WTC11 (cell line): Measurements from ENCODE around the gene COQ9. TPM values are rescaled to one million over a fixed set of nuclear protein-coding genes. Genes with fewer than 3 reads are reported as not detected.
"Not testable (repeated sequence)": the region's sequence is repeated elsewhere in the genome, so short reads cannot be mapped to it uniquely, and the experiment has no call there.

Experiments used
- ATAC-seq: fragments of 200-7000 bp; cut with Tn5 transposase; 2 replicates; pipeline ENCODE4 v1.10.0; 2021; ENCODE audit warnings: mild to moderate bottlenecking, moderate library complexity
- CTCF ChIA-PET: fragments of 300-600 bp; sonication (Branson Sonifier 250); formaldehyde crosslinking; loops from one replicate; lab custom pipeline; 2021; ENCODE audit warnings: antibody characterized with exemption; lab: Charles Lee
- POLR2A ChIA-PET: fragments of 350-600 bp; sonication (Branson Sonifier 250); formaldehyde crosslinking; loops from one replicate; lab custom pipeline; 2021; ENCODE audit warnings: antibody characterized with exemption; lab: Charles Lee
- DNase-seq: peaks from one replicate; pipeline ENCODE4 v3.0.0; 2021; ENCODE audit warnings: low spot score
- H3K27ac Mint-ChIP-seq: 2 replicates; pipeline ENCODE4 v1.8.0; 2021; ENCODE audit warnings: mixed read lengths
- H3K27me3 Mint-ChIP-seq: 2 replicates; pipeline ENCODE4 v1.8.0; 2021; ENCODE audit warnings: low read depth, mild to moderate bottlenecking, moderate library complexity, mixed read lengths
- H3K36me3 Mint-ChIP-seq: 2 replicates; pipeline ENCODE4 v1.8.0; 2021; ENCODE audit warnings: mixed read lengths
- H3K4me1 Mint-ChIP-seq: 2 replicates; pipeline ENCODE4 v1.8.0; 2022; ENCODE audit warnings: mixed read lengths
- H3K4me3 Mint-ChIP-seq: 2 replicates; pipeline ENCODE4 v1.8.0; 2021; ENCODE audit warnings: mild to moderate bottlenecking, moderate library complexity, mixed read lengths
- H3K9me3 Mint-ChIP-seq: 2 replicates; pipeline ENCODE4 v1.8.0; 2021; ENCODE audit warnings: mixed read lengths
- FOXJ3 ChIP-seq: sonication (generic); formaldehyde crosslinking; IDR thresholded peaks from 2 replicates; pipeline ENCODE4 v1.9.0; 2021; ENCODE audit warnings: missing genetic modification reagents, mild to moderate bottlenecking, borderline replicate concordance
- TP53 ChIP-seq: sonication (generic); formaldehyde crosslinking; IDR thresholded peaks from 2 replicates; pipeline ENCODE4 v1.8.1; 2023; ENCODE audit warnings: mild to moderate bottlenecking, missing genetic modification reagents
- ZNF416 ChIP-seq: fragments of 250-450 bp; sonication (Bioruptor Pico); IDR thresholded peaks from 2 replicates; pipeline ENCODE4 v1.9.0; 2021; ENCODE audit warnings: mild to moderate bottlenecking, inconsistent platforms
- total RNA-seq: library from RNA; stranded (reverse); gene quantifications from 3 replicates; pipeline ENCODE4 v1.2.3, GENCODE V29; 2021
- TF ChIP-seq, protein P1 (sequence below): sonication (generic); formaldehyde crosslinking; IDR thresholded peaks from 2 replicates; pipeline ENCODE4 v1.8.1; 2023; ENCODE audit warnings: mild to moderate bottlenecking, missing genetic modification reagents, borderline replicate concordance
- TF ChIP-seq, protein P2 (sequence below): sonication (generic); formaldehyde crosslinking; IDR thresholded peaks from 2 replicates; pipeline ENCODE4 v1.8.1; 2023; ENCODE audit warnings: mild to moderate bottlenecking, moderate library complexity, missing genetic modification reagents
- TF ChIP-seq, protein P3 (sequence below): sonication (generic); formaldehyde crosslinking; IDR thresholded peaks from 2 replicates; pipeline ENCODE4 v1.8.0; 2023; ENCODE audit warnings: missing genetic modification reagents
- TF ChIP-seq, protein P4 (sequence below): fragments of 250-450 bp; sonication (Bioruptor Pico); IDR thresholded peaks from 2 replicates; pipeline ENCODE4 v1.9.0; 2021; ENCODE audit warnings: mild to moderate bottlenecking
- TF ChIP-seq, protein P5 (sequence below): sonication (generic); formaldehyde crosslinking; IDR thresholded peaks from 2 replicates; pipeline ENCODE4 v1.8.1; 2023; ENCODE audit warnings: mild to moderate bottlenecking, missing genetic modification reagents, moderate library complexity
- TF ChIP-seq, protein P6 (sequence below): sonication (generic); formaldehyde crosslinking; IDR thresholded peaks from 2 replicates; pipeline ENCODE4 v1.8.0; 2022; ENCODE audit warnings: mild to moderate bottlenecking, missing genetic modification reagents
- TF ChIP-seq, protein P7 (sequence below): sonication (generic); formaldehyde crosslinking; IDR thresholded peaks from 2 replicates; pipeline ENCODE4 v1.8.1; 2022; ENCODE audit warnings: low read depth, missing genetic modification reagents, borderline replicate concordance

COQ9 gene
- total RNA-seq, 1 experiment from 2014 or later: 39.2 TPM

DNA sequence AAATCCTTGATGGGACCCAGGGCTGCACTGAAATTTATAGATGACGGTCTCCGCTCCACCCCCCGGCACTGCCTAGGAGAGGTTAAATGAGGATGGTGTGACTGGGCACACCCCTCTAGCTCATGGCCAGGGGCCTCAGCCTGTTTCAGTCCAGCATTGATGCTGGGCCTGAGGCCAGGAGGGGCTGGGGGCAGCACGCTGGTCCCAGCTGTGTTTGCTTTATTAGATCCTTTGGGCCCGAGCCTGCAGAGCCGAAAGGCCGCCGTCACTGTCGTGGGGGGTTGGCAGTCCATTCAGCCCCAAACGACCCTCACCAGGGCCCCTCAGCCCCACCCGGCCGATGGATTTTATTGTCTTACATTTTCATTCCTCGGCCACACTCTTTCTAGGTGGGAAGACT is 49.8 kb downstream of the COQ9 start (continued):
- TF ChIP-seq, protein P1, sequence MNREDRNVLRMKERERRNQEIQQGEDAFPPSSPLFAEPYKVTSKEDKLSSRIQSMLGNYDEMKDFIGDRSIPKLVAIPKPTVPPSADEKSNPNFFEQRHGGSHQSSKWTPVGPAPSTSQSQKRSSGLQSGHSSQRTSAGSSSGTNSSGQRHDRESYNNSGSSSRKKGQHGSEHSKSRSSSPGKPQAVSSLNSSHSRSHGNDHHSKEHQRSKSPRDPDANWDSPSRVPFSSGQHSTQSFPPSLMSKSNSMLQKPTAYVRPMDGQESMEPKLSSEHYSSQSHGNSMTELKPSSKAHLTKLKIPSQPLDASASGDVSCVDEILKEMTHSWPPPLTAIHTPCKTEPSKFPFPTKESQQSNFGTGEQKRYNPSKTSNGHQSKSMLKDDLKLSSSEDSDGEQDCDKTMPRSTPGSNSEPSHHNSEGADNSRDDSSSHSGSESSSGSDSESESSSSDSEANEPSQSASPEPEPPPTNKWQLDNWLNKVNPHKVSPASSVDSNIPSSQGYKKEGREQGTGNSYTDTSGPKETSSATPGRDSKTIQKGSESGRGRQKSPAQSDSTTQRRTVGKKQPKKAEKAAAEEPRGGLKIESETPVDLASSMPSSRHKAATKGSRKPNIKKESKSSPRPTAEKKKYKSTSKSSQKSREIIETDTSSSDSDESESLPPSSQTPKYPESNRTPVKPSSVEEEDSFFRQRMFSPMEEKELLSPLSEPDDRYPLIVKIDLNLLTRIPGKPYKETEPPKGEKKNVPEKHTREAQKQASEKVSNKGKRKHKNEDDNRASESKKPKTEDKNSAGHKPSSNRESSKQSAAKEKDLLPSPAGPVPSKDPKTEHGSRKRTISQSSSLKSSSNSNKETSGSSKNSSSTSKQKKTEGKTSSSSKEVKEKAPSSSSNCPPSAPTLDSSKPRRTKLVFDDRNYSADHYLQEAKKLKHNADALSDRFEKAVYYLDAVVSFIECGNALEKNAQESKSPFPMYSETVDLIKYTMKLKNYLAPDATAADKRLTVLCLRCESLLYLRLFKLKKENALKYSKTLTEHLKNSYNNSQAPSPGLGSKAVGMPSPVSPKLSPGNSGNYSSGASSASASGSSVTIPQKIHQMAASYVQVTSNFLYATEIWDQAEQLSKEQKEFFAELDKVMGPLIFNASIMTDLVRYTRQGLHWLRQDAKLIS (CRISPR knock-in tag): no peak
- TF ChIP-seq, protein P2, sequence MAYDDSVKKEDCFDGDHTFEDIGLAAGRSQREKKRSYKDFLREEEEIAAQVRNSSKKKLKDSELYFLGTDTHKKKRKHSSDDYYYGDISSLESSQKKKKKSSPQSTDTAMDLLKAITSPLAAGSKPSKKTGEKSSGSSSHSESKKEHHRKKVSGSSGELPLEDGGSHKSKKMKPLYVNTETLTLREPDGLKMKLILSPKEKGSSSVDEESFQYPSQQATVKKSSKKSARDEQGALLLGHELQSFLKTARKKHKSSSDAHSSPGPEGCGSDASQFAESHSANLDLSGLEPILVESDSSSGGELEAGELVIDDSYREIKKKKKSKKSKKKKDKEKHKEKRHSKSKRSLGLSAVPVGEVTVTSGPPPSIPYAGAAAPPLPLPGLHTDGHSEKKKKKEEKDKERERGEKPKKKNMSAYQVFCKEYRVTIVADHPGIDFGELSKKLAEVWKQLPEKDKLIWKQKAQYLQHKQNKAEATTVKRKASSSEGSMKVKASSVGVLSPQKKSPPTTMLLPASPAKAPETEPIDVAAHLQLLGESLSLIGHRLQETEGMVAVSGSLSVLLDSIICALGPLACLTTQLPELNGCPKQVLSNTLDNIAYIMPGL (CRISPR knock-in tag): no peak
- TF ChIP-seq, all 79 proteins: peak for 0

DNA sequence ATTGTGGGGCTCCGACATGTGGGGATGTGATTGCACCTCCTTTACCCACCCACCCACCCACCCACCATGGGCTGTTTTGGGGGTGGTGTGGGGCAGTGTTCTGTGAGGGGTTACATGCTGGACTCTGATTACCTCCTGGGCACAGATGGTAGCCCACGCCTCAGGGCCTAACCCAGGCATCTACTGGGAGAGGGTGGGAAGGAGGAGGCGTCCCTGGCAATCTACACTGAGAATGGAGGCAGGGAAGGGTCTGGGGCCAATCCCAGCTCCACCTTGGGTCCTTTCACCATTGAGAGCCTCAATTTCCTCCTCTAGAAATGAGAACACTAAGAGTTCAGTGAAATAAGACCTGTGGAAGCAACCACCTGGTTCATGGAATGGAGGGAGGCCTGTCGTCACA is 50.8 kb downstream of the COQ9 start:
- peaks cover 4% of the 10 kb centered on the region; the same call in 1 of the 2 replicates for H3K27me3 Mint-ChIP-seq
- ChIA-PET POLR2A (no interaction called here), CTCF (no interaction called here)
- no peak for DNase-seq
- TF ChIP-seq ZNF416 (CRISPR knock-in tag): no peak
- TF ChIP-seq, protein P3, sequence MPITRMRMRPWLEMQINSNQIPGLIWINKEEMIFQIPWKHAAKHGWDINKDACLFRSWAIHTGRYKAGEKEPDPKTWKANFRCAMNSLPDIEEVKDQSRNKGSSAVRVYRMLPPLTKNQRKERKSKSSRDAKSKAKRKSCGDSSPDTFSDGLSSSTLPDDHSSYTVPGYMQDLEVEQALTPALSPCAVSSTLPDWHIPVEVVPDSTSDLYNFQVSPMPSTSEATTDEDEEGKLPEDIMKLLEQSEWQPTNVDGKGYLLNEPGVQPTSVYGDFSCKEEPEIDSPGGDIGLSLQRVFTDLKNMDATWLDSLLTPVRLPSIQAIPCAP (CRISPR knock-in tag): no peak
- TF ChIP-seq, protein P4, sequence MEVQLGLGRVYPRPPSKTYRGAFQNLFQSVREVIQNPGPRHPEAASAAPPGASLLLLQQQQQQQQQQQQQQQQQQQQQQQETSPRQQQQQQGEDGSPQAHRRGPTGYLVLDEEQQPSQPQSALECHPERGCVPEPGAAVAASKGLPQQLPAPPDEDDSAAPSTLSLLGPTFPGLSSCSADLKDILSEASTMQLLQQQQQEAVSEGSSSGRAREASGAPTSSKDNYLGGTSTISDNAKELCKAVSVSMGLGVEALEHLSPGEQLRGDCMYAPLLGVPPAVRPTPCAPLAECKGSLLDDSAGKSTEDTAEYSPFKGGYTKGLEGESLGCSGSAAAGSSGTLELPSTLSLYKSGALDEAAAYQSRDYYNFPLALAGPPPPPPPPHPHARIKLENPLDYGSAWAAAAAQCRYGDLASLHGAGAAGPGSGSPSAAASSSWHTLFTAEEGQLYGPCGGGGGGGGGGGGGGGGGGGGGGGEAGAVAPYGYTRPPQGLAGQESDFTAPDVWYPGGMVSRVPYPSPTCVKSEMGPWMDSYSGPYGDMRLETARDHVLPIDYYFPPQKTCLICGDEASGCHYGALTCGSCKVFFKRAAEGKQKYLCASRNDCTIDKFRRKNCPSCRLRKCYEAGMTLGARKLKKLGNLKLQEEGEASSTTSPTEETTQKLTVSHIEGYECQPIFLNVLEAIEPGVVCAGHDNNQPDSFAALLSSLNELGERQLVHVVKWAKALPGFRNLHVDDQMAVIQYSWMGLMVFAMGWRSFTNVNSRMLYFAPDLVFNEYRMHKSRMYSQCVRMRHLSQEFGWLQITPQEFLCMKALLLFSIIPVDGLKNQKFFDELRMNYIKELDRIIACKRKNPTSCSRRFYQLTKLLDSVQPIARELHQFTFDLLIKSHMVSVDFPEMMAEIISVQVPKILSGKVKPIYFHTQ (CRISPR knock-in tag): no peak
- no peak for TF ChIP-seq TP53 (CRISPR knock-in tag)
- TF ChIP-seq, protein P5, sequence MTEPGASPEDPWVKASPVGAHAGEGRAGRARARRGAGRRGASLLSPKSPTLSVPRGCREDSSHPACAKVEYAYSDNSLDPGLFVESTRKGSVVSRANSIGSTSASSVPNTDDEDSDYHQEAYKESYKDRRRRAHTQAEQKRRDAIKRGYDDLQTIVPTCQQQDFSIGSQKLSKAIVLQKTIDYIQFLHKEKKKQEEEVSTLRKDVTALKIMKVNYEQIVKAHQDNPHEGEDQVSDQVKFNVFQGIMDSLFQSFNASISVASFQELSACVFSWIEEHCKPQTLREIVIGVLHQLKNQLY (CRISPR knock-in tag): no peak
- TF ChIP-seq, protein P6, sequence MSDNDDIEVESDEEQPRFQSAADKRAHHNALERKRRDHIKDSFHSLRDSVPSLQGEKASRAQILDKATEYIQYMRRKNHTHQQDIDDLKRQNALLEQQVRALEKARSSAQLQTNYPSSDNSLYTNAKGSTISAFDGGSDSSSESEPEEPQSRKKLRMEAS (CRISPR knock-in tag): no peak
- no peak for TF ChIP-seq FOXJ3
- TF ChIP-seq, protein P7, sequence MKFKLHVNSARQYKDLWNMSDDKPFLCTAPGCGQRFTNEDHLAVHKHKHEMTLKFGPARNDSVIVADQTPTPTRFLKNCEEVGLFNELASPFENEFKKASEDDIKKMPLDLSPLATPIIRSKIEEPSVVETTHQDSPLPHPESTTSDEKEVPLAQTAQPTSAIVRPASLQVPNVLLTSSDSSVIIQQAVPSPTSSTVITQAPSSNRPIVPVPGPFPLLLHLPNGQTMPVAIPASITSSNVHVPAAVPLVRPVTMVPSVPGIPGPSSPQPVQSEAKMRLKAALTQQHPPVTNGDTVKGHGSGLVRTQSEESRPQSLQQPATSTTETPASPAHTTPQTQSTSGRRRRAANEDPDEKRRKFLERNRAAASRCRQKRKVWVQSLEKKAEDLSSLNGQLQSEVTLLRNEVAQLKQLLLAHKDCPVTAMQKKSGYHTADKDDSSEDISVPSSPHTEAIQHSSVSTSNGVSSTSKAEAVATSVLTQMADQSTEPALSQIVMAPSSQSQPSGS (CRISPR knock-in tag): no peak
- no peaks in the 10 kb centered on the region for H3K9me3 Mint-ChIP-seq
- 0 out of 2 replicates have a peak, but pooled peaks cover 2% of the 10 kb centered on the region for H3K4me1 Mint-ChIP-seq
- H3K36me3 Mint-ChIP-seq: no peaks in the 10 kb centered on the region
- ATAC-seq: no peak
- no peak overlapping the region for H3K4me3 Mint-ChIP-seq
- H3K27ac Mint-ChIP-seq: no peak overlapping the region

DNA sequence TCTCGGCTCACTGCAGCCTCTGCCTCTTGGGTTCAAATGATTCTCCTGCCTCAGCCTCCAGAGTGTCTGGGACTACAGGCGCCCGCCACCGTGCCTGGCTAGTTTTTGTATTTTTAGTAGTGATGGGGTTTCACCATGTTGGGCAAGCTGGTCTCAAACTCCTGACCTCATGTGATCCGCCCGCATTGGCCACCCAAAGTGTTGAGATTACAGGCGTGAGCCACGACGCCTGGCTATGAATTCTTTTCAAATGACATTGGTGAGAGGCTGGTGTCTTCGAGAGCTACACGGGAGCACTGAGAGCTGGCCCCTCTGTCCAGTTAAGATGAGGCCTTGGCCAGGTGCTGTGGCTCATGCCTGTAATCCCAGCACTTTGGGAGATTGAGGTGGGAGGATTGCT is 52.7 kb downstream of the COQ9 start:
- H3K4me3 Mint-ChIP-seq, H3K9me3 Mint-ChIP-seq, DNase-seq, H3K4me1 Mint-ChIP-seq, H3K27me3 Mint-ChIP-seq, ATAC-seq, H3K36me3 Mint-ChIP-seq, H3K27ac Mint-ChIP-seq: not testable (repeated sequence)
- CTCF ChIA-PET: interaction anchor here (0.7 kb wide), 1 partner anchor 199 kb away, joined by 5 read pairs; no protein-coding TSS in a partner anchor
- POLR2A ChIA-PET: interaction anchor here (0.5 to 0.7 kb wide), 2 partner anchors 12 to 24 kb away, joined by 4 to 7 read pairs; no protein-coding TSS in a partner anchor
